ENCODE results near the gene GNB1. TPM values are rescaled to one million over a fixed set of nuclear protein-coding genes. Genes with fewer than 3 reads are reported as not detected.
"Not testable (repeated sequence)": the region's sequence is repeated elsewhere in the genome, so short reads cannot be mapped to it uniquely, and the experiment has no call there.

GNB1 gene
- total and polyA plus RNA-seq, 8 donors, result 241 to 360 (median 271) TPM

DNA sequence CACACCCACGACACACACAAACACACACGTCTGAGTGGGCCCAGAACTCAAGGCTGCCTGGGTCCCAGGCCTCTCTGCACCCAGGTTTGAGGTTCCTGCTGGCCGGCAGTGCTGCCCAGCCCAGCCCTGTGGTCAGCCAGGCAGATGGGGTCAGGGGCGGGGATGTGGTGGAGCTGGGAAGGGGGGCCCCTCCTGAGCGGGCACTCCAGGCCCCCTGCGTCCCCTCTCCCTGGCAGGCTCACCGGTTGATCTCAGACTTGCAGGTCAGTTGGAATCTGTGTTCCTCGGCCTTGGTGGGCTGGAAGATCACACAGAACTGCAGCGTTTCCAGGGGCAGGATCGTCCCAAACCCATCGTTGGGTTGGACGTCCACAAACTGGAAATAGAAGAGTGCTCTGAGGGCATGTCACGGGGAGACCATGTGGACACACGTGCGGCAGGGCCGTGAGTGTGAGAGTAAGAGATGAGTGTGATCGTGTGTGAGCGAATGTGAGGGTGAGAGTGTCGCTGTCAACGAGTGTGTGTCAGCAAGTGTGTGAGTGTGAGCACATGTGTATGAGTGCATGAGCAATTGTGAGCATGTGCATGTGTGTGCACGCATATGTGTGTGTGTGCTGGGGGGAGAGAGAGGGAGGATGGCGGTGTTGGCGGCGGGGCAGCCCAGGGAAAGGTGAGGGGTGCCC, 47.9 kb upstream of the GNB1 start:
- no peaks in the 10 kb centered on the region for H3K36me3 ChIP-seq
- H3K27ac ChIP-seq, result no peak overlapping the region
- TF ChIP-seq, protein P1, sequence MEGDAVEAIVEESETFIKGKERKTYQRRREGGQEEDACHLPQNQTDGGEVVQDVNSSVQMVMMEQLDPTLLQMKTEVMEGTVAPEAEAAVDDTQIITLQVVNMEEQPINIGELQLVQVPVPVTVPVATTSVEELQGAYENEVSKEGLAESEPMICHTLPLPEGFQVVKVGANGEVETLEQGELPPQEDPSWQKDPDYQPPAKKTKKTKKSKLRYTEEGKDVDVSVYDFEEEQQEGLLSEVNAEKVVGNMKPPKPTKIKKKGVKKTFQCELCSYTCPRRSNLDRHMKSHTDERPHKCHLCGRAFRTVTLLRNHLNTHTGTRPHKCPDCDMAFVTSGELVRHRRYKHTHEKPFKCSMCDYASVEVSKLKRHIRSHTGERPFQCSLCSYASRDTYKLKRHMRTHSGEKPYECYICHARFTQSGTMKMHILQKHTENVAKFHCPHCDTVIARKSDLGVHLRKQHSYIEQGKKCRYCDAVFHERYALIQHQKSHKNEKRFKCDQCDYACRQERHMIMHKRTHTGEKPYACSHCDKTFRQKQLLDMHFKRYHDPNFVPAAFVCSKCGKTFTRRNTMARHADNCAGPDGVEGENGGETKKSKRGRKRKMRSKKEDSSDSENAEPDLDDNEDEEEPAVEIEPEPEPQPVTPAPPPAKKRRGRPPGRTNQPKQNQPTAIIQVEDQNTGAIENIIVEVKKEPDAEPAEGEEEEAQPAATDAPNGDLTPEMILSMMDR (IDR thresholded peaks at IDR 0.05), result no peak
- intact Hi-C loops (cut with DNase I), result no loop called here
- peaks cover 0 to 1% of the 10 kb centered on the region in 2 donors for H3K4me1 ChIP-seq
- H3K9me3 ChIP-seq, result no peaks in the 10 kb centered on the region
- no peak for ATAC-seq
- no peak overlapping the region for H3K4me3 ChIP-seq
- H3K27me3 ChIP-seq, result peaks cover 0 to 30% of the 10 kb centered on the region in 2 donors
- peak in 1 of 4 donors; percentile 45 for DNase-seq

DNA sequence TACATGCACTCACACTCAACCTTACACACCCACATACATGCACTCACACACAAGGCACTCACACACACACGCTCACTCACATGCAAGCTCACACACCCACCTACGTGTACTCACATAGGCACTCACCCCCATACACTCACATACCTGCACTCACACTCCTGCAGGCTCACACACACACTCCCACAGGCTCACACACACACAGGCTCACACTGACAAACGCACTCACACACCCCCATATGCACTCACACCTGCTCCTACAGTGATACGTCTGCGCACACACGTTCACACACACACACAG, 47.3 kb upstream of the GNB1 start:
- intact Hi-C loops (cut with DNase I), result no loop called here
- Histone ChIP-seq H3K36me3 (no peaks in the 10 kb centered on the region), H3K27ac (no peak overlapping the region), H3K4me3 (no peak overlapping the region), H3K27me3 (peaks cover 0 to 25% of the 10 kb centered on the region in 2 donors), H3K4me1 (no peaks in the 10 kb centered on the region), H3K9me3 (no peaks in the 10 kb centered on the region)
- TF ChIP-seq, protein P1 (IDR thresholded peaks at IDR 0.05), result no peak
- ATAC-seq (no peak), DNase-seq (no peak)

DNA sequence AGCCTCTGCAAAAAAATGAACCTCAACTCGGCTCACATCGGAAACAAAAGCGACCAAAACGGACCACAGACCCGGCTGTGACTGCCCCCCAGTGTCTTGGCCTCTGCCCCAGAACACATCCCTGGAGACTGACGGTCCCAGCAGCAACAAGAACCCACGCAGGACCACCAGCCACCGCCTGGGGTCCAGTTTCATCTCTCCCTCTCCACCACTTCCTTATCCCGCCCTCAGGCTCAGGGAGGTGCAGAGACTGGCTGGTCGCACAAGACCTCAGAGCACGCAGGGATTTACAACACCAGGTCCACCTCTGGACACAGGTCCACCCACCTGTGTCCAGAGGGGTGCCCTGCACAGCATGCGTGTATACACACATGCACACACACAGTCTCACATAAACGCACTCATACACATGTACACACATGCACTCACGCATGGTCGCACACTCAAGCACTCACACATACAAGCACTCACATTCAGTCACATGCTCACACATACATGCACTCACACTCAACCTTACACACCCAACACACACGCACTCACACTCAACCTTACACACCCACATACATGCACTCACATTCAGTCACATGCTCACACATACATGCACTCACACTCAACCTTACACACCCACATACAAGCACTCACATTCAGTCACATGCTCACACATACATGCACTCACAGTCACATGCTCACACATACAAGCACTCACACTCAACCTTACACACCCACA, 46.8 kb upstream of the GNB1 start:
- Histone ChIP-seq H3K4me3 (no peak overlapping the region), H3K27ac (no peak overlapping the region), H3K36me3 (no peaks in the 10 kb centered on the region), H3K9me3 (no peaks in the 10 kb centered on the region), H3K4me1 (no peaks in the 10 kb centered on the region), H3K27me3 (peaks cover 0 to 20% of the 10 kb centered on the region in 2 donors)
- TF ChIP-seq, protein P1 (IDR thresholded peaks at IDR 0.05), result no peak
- DNase-seq (peak in 1 of 4 donors; percentile 40), ATAC-seq (no peak)
- intact Hi-C loops (cut with DNase I), result no loop called here

DNA sequence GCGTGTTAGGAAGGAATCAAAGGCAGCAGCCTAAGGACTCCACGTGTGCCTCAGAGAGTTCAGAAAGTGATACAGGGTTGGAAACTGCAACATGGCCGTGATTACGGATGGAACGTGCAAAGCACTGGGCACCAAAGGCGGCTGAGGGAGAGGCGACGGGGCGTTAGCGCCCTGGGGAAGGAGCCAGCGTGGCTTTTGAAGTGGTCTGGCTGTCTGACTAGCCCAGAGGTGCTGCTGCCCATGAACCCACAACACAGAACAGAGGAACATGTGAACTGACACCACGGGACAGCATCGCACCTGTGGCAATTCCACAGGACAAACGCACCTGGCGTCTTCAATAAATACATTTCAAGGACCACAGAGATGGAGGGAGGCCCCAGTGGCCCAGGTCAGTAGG, 46.2 kb upstream of the GNB1 start:
- no peak overlapping the region for H3K27ac ChIP-seq
- no peak overlapping the region for H3K4me3 ChIP-seq
- peaks cover 0 to 13% of the 10 kb centered on the region in 2 donors for H3K27me3 ChIP-seq
- H3K9me3 ChIP-seq, result no peaks in the 10 kb centered on the region
- ATAC-seq (no peak), DNase-seq (peak in 1 of 4 donors; percentile 45)
- intact Hi-C loops (cut with DNase I), result no loop called here
- no peaks in the 10 kb centered on the region for H3K36me3 ChIP-seq
- H3K4me1 ChIP-seq, result no peaks in the 10 kb centered on the region
- TF ChIP-seq, protein P1 (IDR thresholded peaks at IDR 0.05), result no peak

- intact Hi-C loops (cut with DNase I); DNase-seq; H3K4me1 ChIP-seq; H3K27me3 ChIP-seq; ATAC-seq; H3K9me3 ChIP-seq; H3K36me3 ChIP-seq; H3K4me3 ChIP-seq; H3K27ac ChIP-seq: not testable (repeated sequence)
Measured at GRCh38 chr1:1934848-1935247, 44.0 kb upstream of the GNB1 start.
